ENCODE results near the gene FREY1. TPM values are rescaled to one million over a fixed set of nuclear protein-coding genes. Genes with fewer than 3 reads are reported as not detected.

Gene FREY1
- total RNA-seq, 6 donors from 2014 or later: 0.60 to 3.2 (median 1.7) TPM; not detected in 2

- no peak overlapping the region for H3K27ac ChIP-seq
- no peak for DNase-seq
- no peaks in the 10 kb centered on the region for H3K9me3 ChIP-seq
- H3K36me3 ChIP-seq: no peaks in the 10 kb centered on the region
- H3K4me1 ChIP-seq: peaks cover 8 to 13% (median 9%) of the 10 kb centered on the region in 4 donors
- 81 to 86% methylated on average over 3 to 6 of the region's 6 CpGs for WGBS, 2 donors
- TF ChIP-seq EP300 (IDR thresholded peaks at IDR 0.05) (no peak), POLR2A (IDR thresholded peaks at IDR 0.05) (no peak), POLR2AphosphoS5 (IDR thresholded peaks at IDR 0.05) (no peak)
- TF ChIP-seq, protein P1, sequence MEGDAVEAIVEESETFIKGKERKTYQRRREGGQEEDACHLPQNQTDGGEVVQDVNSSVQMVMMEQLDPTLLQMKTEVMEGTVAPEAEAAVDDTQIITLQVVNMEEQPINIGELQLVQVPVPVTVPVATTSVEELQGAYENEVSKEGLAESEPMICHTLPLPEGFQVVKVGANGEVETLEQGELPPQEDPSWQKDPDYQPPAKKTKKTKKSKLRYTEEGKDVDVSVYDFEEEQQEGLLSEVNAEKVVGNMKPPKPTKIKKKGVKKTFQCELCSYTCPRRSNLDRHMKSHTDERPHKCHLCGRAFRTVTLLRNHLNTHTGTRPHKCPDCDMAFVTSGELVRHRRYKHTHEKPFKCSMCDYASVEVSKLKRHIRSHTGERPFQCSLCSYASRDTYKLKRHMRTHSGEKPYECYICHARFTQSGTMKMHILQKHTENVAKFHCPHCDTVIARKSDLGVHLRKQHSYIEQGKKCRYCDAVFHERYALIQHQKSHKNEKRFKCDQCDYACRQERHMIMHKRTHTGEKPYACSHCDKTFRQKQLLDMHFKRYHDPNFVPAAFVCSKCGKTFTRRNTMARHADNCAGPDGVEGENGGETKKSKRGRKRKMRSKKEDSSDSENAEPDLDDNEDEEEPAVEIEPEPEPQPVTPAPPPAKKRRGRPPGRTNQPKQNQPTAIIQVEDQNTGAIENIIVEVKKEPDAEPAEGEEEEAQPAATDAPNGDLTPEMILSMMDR (IDR thresholded peaks at IDR 0.05): no peak
- no peak for ATAC-seq (ENCODE audit: low FRiP score in 2 of 2)
- H3K27me3 ChIP-seq: peaks cover 0 to 2% (median 0%) of the 10 kb centered on the region in 4 donors
- H3K4me3 ChIP-seq: no peak overlapping the region
Measured at GRCh38 chr11:45894555-45895247, 12.4 kb downstream of the FREY1 start.

DNA sequence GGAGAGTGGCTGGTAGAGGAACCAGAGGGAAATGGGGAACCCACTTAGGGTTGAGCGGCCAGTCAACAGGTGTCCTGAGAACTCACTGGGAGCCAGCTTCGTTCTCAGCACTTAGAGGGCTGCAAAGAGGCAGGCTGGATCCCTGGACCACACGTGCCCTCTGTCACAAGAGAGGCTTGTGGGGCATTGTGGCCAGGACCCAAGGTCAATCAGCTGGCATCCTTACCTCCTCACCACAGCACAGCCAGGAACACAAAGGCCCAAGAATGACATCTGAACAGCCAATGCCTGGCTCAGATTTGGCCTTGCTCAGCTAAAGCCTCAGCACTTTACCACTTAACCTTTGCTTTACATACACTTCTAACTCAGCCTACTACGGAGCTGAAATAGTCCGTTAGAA is 14.2 kb downstream of the FREY1 start:
- Histone ChIP-seq H3K27me3 (no peaks in the 10 kb centered on the region), H3K4me3 (no peak overlapping the region), H3K27ac (no peak overlapping the region), H3K36me3 (no peaks in the 10 kb centered on the region), H3K9me3 (no peaks in the 10 kb centered on the region), H3K4me1 (no peaks in the 10 kb centered on the region)
- ATAC-seq (ENCODE audit: low FRiP score in 2 of 2) (no peak), DNase-seq (no peak)
- TF ChIP-seq, protein P1 (IDR thresholded peaks at IDR 0.05): no peak
- no peak for TF ChIP-seq EP300 (IDR thresholded peaks at IDR 0.05)
- TF ChIP-seq POLR2A (IDR thresholded peaks at IDR 0.05): no peak
- no peak for TF ChIP-seq POLR2AphosphoS5 (IDR thresholded peaks at IDR 0.05)
- 79 to 85% methylated on average over 4 to 5 of the region's 5 CpGs for WGBS, 2 donors

DNA sequence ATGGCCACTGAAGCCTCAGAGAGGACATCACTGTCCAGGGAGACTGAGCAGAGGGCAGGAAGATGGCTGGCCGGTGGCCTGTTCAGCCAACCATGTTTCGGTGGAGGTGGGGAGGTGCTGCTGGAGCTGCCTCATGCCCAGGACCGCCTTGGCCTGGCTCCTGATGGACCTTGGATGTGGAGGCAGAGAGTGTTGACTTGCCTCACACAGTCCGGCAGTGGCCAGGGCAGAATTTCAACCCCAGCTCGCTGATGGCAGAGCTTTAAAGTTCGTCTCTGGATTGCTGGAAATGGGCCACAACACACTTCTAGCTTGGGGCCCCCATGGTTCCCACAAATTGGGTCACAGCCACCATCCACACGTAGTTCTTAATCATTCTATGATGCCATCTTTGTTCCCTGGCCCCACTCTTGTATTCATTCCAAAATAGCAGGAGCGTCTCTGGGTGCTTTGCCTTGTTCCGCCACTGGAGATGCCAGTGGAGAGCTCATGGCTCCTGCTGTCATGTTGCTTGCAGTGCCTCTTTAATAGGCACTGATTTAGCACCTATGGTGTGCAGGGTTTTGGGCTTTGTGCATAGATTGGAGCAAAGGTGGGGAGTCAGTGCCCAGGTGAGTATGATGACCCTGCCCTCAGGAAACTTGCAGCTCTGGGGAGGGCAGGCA is 16.1 kb downstream of the FREY1 start:
- DNase-seq (no peak), ATAC-seq (ENCODE audit: low FRiP score in 2 of 2) (no peak)
- Histone ChIP-seq H3K27ac (no peak overlapping the region), H3K4me3 (no peak overlapping the region), H3K4me1 (peaks cover under 1 to 3% (median 2%) of the 10 kb centered on the region in 4 donors), H3K36me3 (no peaks in the 10 kb centered on the region), H3K9me3 (no peaks in the 10 kb centered on the region), H3K27me3 (peaks cover 0 to 2% (median 0%) of the 10 kb centered on the region in 4 donors)
- no peak for TF ChIP-seq EP300 (IDR thresholded peaks at IDR 0.05)
- no peak for TF ChIP-seq POLR2A (IDR thresholded peaks at IDR 0.05)
- TF ChIP-seq POLR2AphosphoS5 (IDR thresholded peaks at IDR 0.05): no peak
- TF ChIP-seq, protein P1 (IDR thresholded peaks at IDR 0.05): no peak
- 86 to 87% methylated on average over 5 to 9 of the region's 9 CpGs for WGBS, 2 donors

DNA sequence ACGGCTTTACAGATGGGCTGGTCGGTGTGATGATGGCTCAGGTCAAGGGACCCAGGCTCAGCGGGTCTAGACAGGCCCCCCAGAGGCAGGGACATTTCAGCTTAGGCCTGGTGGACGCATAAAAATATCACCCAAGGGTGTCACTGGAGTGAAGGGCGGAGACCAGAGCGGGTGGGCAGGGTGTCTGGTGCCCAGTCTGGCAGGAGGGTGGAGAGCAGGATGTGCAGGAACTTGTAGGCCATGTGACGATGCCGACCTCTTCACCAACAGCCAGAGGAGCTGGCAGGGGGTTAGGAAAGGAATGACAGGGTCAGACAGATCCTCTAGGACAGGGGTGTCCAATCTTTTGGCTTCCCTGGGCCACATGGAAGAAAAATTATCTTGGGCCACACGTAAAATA is 17.1 kb downstream of the FREY1 start:
- H3K9me3 ChIP-seq: no peaks in the 10 kb centered on the region
- H3K27me3 ChIP-seq: peaks cover 0 to 5% (median 0%) of the 10 kb centered on the region in 4 donors
- no peak for DNase-seq
- no peak overlapping the region for H3K27ac ChIP-seq
- peaks cover 5 to 11% (median 8%) of the 10 kb centered on the region in 4 donors for H3K4me1 ChIP-seq
- no peaks in the 10 kb centered on the region for H3K36me3 ChIP-seq
- TF ChIP-seq, protein P1 (IDR thresholded peaks at IDR 0.05): no peak
- no peak for TF ChIP-seq EP300 (IDR thresholded peaks at IDR 0.05)
- H3K4me3 ChIP-seq: no peak overlapping the region
- 85 to 90% methylated on average over 9 of the region's 9 CpGs for WGBS, 2 donors
- ATAC-seq (ENCODE audit: low FRiP score in 2 of 2): no peak

All from upper lobe of left lung (tissue), 6 donors.